ENCODE measurements around the gene DOCK10.

DOCK10 gene

DNA sequence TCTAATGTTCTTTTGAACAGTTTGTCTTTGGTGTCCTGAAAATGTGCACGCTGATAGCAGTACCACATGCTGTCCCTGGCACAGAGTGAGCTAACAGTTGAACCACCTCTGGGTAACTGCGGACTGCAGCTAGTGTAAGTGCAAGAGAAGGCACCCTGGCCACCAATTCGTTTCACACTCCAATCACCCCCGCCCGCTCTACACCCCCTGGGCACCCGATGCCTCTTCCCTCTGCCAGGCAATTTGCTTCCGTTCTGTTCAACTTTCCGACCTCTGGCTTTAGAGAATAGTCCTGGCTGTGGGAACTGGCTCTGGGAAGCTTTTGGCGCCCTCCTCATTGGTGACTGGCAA lies 1.4 kb downstream of the DOCK10 start:
- peak; percentile 40 for DNase-seq

DNA sequence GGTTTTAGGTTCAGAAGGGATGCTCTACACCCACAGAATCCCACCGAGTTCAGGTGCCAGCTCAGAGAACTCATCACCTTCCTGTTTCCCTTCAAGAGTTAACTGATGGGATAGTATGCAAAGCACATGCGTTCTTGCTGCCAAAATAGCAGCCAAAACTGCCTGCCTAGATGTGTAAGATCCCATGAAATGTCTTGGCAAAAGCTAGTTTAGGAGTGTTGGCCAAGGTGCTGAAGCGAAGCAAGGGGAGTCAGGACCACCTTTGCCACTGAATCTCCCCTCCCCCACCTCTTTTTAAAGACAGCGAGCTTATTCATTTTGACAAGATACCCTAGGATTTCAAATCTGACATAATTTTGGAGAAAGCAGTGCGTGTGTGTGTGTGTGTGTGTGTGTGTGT lies 2.1 kb downstream of the DOCK10 start:
- DNase-seq = no peak

DNA sequence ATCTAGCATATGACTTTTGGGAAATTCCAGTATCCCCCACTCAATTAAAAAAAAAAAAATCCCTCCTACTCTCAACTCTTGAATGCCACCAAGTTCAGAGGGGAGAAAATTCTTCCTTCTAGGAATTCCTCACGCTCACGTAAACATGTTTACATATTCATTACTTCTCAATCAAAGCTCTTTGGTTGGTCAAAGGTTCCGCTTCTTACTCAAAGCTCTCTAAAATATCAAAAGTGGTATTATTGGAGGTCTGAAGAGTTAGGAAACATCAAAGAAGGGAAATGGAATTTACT lies 4.1 kb downstream of the DOCK10 start:
- DNase-seq = no peak

DNA sequence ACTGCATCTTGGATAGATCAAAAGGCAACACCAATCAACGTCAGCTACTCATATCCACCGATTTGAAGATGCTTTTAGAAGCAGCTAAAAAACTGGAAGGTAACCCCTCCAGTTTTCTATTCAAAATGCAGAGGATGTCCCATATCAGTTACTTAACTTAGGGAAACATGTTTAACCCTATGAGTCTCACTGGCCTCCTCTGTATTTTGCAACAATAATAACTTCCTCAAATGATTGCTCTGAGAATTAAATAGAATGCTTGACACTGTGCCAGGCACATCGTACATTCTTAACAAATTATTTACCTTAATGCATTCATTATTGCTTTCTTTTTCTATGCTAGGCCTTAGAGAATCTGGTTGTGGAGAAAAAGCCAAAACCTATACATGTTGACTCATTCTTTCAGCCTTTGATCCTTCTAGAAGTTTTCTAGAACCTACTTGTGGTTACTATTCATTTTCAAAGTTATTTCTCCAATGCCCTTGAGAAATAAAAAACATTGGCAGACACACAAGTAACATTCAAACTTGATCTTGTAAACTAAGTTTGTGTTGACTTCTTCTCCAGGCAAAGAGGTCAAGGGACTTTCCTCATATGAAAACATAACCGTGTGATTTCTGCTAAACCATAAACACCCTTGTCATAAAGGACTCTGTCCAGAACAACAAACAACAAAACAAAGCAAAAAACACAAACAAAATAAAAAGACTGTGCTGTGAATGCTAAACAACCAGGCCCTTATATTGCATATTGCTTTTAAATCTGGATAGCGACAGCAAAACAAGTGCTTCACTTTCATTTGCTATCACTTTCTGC lies 4.6 kb downstream of the DOCK10 start:
- DNase-seq = no peak

DNA sequence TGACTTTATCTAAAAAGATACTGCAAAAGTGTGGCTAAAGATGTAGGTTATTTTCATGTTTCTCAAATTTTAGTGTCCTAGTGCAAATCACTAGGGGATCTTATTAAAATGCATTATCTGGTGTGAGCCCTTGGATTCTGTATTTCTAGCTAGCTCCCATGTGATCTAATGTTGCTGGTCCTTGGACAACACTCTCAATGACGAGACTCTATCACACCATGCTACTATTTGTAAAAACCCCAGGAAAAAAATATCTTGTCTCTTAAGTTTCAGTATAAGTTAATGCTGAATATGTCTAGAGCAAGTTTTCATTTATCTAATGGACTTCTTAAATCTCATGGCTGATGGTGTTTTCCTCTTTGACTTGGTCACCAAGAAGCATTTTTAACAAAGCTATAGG lies 5.8 kb downstream of the DOCK10 start:
- DNase-seq = no peak

DNA sequence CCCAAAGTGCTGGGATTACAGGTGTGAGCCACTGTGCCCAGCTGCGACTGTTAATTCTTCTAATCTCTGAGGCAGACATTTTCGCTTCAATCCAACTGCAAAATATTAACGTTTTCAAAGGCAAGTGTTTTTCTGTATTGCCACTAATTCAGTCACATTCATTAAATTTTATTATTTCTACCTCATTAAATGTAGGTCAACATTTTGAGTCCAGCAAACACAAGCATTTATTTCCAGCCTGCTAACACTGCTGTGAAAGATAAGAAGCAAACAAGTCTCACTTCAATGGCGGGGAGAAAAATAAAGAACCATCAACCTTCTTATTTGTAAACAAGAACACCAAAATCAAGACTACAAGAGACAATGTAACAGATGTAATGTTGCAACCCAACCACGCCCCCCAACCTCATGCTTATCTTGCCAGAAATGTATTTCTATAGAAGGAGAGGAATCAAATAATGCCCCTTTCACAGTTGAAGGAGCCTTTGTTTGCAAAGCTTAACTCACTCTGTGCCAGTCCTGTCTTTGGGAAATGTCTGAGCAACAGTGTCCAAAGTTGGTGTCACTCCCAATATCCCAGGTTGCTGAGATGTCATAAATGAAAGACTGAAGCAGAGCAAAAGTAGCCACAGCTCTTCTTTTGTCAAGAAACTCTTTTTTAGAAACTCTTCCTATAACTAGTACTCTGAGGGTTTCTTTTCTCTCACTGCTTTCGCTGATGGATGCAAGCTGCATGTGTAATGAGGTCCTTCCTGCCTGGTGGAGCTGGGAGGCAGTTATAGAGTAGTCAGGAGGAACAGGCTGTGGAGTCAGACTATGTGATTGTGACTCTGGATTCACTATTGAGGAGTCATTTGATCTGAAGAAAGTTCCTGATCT lies 8.6 kb downstream of the DOCK10 start:
- no peak for DNase-seq

DNA sequence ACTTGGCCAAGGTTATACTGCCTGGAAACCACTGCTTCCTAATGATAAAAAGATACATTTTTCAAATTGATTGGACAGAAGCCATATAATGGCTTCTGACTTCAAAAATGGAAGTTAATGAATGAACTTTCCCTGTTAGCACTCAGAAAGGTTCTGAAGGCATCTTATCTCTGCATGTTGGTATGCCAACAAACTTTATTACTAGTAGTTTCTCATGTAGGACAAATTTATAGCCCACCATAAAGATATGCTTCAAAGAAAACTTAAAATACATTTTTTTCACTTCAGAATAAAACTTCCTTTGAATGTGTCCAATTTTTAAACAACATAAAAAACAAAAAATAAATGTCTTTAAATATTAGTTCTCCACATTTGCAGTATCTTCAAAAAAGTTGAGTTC lies 10.0 kb downstream of the DOCK10 start:
- DNase-seq = no peak

DNA sequence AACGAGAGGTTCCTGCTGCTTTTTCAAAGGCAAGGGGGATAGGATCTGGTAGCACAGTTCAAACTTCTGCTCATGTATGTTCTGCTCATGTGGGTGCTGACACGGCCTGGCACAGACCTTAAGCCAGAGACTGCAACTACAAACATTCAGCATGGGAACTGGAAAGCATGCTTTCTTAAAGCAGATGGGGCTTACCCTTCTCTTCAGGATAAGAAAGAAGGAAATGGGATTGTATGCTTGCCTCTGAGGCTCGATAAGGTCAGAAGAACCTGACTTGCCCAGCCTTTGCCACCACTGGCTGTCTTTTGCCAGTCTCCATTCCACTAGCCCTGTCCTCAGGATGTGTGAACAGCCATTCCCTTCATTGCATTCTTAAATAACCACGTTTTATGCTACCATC lies 10.7 kb downstream of the DOCK10 start:
- DNase-seq = no peak

DNA sequence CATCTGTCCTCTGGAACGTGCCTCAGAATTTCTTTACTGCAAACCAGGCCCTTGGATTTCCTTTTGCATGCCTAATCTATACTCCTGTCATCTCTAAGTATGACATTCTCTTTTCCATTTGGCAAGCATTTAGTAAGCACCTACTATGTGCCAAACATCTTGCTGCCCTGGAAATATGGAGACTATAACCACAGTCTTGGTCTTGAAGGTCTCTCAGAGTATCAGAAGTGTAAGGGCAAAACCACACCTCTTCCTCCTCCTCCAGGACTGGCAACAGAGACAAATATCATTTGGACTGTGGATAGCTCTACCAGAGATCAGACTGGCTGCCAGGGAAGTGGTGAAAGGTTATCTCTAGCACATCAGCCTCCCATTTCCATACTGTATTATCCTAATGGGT lies 11.4 kb downstream of the DOCK10 start:
- DNase-seq = no peak

DNA sequence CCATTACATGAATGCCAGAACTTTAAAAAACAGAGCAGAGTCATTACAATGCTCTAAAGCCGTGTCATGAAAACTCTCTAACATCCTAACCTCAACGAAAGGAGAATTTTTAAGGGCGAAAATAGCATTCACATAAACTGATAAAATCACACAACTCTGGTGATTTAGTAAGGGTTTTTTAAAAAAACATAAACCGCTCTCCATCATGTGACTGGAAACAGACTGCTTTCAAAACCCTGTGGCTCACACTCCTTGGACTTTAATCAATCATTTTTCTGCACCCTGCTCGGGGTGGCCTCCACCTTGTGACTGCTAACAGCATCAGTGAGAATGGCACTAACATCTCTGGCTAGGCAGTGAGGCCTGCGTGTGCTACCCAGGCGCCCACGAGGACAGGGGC lies 12.1 kb downstream of the DOCK10 start:
- peak; percentile 41 for DNase-seq

DNA sequence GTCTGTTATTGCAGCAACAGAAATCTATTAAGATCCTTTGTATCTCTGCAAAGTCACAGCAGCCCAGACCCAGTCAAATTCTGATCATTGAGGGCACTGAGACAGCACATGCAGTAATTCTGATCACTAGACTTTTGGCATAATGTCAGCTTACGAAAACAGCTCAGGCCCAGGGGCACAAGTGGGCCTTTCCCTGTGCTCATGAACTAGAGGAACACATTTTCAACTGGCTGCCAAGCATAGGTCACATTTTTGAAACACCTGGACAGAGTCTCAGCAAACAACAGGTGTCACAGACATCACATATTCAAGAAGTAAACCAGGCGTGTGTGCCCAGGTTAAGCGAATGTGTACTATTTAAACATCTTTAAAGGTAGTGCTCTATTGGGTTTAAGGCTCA lies 13.7 kb downstream of the DOCK10 start:
- no peak for DNase-seq

DNA sequence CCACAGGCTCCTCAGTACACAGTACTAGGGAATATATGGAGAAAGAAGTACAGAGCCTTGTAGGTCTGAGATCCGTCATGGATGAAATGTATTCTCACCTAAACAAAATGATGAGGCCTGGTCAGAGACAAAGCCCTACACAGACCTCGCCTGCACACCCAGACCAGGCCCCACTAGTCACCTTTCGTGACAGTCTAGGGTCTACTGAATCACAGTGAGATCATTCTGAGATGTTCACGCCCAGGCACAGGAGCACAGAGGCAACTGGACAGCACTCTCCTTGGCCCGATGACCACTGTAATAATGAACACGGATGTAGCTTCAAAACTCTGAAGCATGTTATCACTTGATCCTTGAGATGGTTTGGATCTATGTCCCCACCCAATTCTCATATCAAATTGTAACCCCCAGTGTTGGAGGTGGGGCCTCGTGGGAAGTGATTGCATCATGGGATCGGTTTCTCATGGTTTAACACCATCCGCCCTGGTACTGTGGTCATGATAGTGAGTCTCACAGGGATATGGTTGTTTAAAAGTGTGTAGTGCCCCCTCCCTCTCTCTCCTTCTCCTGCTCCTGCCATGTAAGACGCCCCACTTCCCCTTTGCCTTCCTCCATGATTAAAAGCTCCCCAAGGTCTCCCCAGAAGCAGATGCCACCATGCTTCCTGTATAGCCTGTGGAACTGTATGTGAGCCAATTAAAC lies 15.1 kb downstream of the DOCK10 start:
- DNase-seq = peak; percentile 28

DNA sequence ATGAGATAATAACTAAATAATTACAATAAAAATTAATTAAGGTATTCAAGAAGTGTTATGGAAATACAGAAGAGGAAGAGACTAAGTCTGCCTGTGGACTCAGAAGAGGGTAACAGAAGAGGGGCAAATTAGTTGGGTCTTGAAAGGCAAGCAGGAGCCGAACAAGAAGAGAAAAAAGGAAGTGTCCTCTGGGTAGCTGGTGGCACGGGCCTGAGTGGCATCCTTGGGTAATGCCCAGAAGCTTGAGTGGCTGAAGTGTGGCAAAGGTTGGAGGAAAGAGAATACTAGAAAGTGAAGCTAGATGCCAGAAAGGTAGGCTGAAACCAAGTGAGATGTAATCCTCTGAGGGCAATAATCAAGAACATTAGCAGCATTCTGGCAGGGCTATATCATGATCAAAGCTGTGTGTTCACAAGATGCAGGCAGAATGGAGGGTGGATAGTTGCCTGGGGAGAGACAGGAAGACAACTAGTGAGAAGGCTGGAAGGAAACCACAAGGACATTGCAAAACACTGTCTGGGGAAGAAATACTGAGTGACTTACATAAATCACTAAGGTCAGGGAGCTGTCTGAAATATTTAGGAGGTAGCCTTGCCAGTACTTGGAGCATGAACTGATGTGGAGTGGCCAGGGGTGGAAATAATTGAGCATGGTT lies 16.2 kb downstream of the DOCK10 start:
- DNase-seq = no peak

DNA sequence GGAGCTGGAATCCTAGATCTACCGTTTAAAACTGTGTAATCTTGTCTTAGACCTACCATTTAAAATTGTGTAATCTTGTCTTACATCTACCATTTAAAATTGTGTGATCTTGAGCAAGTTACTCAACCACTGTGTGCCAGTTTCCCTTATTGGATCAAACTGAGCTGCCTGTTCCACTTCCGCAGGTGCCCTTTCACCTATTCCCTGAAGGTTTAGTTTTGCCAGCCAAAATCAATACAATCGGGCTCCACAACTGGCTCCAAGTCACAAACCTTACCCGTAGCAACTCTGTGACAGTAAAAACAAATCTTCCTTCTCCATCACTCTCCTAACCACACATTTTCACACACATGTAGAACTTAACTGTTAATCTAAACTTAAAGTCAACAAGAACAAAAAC lies 20.1 kb downstream of the DOCK10 start:
- DNase-seq = no peak

DNA sequence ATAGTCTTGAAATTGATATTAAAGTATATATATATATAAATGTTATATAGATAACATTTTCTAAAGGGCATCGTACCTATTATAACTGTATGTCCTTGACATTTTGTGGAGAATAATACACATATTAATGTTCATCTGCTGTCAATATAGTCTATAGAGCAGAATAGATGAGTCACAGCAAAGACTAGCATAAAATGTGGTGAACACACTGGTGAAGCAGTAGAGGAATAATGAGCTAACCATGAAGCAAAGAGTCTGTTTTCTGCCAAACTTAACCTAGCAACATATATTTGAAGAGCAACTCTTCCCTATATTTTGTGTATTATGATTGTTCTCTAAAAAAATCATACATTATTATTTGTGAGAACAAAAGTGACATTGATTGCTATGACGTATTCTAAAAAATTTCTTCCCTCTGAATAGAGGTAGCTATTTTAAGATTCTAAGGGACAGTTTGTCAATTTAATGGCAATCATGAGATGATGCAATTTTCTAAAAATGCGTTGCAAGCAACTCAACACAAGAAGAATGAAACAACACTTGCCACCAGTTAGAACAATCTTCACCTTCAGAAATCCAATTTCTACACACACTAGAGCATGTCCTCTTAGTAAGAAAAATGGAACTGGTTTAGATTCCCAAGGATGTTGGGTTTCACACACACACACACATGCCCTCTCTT lies 22.0 kb downstream of the DOCK10 start:
- DNase-seq = no peak

DNA sequence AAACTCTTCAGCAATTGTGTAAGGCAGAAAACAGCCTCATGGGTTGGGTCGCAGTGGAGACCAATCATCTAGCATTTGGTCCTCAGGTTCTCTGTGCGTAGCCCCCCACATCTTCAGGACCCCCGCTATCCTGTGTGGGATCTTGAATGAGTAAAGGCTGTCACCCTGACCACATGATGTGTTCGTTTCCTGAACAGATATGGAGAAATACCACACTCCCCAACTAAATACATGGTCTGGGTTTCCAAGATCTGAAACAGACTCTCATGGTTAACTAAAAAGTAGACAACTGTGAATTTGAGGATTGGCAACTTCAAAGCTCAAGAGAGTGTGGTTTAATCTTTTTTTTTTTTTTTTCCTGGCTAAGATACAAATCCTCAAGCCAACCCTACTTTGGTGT lies 23.2 kb downstream of the DOCK10 start:
- no peak for DNase-seq

DNA sequence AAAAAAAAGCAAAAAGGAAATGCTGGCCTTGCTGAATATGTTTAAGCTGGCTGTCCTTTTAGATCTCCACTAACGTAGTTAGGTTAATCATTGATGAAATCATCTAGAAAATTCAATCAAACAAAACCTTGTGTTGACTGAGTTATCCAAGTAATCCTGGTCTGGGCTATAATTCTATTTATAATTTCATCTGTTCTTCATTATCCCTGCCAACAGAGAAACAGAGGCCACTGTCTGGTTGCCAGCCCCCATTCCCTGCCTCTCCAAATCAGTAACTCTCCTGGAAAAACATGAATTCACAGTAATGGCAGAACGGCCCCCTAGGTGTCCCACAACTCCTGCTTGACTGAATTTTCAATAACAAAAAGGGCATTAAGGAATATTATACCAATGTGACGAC lies 24.6 kb downstream of the DOCK10 start:
- DNase-seq = no peak

DNA sequence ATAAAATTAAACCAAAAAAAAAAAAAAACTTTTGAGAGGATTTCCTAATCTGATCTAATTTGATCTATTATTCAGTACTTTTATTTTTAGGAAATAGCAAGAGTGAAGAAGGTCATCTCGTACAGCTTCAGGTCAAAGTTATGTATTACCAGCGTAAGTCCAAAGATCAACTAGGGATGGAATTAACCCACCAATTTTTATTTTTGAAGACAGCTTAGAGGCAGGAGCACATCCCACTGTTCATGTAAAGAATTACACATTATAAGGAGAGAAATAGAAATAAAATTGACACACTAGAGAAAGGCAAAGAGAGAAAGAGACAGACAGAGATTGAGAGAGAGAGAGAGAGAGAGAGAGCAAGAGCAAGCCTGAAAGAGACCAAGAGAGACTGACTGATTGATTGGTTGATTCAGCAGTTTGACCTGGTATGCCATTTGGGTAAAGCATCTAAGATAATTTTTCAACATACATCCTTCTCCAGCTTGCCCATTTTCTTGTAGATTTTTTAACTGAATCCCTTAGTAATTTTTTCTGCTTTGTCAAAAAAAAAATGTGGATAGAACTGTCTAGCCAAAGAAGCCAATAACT lies 25.1 kb downstream of the DOCK10 start:
- DNase-seq = no peak

DNA sequence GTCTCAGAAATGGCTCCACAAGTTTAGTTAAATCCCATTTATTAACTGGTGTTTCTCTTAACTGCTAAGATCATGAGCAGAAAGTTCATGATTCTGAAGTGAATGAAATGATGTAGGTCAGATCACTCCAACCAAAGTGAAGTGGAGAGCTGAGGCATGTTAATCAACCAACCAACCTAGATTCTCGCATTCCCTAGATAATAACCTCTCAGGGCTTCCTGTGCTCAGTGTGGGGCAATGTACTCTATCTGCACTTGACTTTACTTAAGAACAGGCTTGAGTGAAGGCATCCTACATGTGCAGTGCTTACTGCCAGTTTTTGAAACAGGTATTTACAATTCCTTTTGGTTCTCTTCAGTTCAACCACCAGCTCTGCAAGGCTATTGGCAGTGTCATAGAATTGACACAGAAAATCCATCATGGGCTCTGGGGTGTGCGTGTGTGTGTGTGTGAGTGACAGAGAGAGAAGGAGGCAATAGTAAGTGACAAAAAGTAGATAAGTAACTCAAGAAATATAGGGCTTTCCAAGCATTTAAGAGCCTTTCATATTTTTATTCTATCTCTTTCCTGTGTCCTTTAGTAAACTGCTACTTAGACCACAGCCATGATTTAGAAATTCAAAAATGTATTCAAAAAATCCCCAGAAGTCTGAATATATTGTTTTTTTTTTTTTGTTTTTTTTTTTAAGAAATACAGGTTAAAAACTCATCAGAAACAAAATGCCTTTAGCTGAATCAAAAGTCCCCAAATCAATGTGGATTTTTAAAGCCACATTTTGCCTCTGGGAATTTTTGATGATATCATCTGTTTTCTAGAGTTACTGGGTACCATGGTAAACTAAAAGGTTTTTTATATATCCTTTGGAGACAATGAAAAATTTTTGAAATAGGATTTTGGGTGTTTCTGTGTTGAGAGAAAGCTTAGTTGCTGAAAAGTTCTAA lies 28.6 kb downstream of the DOCK10 start:
- no peak for DNase-seq

DNA sequence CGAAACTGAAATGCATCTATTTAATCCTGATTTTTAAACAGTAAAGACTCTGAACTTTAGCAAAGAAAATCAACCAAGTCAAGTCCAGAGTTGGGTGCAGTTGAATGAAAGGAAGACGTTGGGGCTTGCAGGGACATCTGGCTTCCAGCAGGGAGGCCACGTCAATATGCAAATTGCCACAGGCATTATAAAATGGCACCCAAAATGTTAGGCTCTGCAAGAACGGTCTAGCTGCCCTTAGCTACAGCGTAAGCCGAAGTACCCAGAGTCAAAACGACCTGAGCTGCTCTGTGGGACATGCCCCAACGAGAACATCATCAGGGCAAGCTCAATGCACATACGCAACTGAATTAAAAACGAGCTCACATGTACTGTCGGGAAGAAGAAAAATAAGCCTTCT lies 30.7 kb downstream of the DOCK10 start:
- DNase-seq = no peak

DNA sequence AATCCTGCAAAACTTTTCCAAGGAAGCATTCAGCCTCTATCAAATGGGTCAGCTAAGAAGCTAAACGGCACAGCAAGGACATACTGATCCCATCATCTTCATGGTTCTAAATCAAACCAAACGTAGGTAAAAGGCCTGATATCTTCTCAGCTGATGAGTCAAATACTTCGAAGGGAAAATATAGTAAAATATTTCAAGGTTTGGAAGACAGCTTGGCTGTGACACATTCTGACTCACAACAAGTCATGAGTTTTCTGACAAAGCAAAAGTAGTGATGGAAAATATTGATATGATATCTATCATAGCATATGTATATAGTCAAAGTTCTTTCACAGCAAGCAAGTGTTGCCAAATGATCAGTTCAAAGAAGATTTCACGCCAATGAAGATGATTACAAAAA lies 31.5 kb downstream of the DOCK10 start:
- DNase-seq = peak; percentile 18
